IPS-18c (cell line): Measurements from ENCODE around the gene CEL.
"Not testable (repeated sequence)": the region's sequence is repeated elsewhere in the genome, so short reads cannot be mapped to it uniquely, and the experiment has no call there.

Experiments used
- H3K4me3 ChIP-seq: 2 replicates; pipeline ENCODE4 v1.7.0; 2013; ENCODE audit warnings: low read depth, mild to moderate bottlenecking, low read length, moderate library complexity; ENCODE audit not compliant: insufficient read depth
- H3K9me3 ChIP-seq: one replicate; pipeline ENCODE4 v1.6.1; 2013; ENCODE audit warnings: mild to moderate bottlenecking, low read length, moderate library complexity; ENCODE audit not compliant: control insufficient read depth, insufficient read depth

The CEL gene

GRCh38 chr9:133072210-133072609, 10.4 kb downstream of the CEL start:
- not testable (repeated sequence) for H3K4me3 ChIP-seq, H3K9me3 ChIP-seq

GRCh38 chr9:133073086-133074014, 11.6 kb downstream of the CEL start:
- H3K9me3 ChIP-seq: no peaks in the 10 kb centered on the region
- no peak overlapping the region for H3K4me3 ChIP-seq

- H3K4me3 ChIP-seq: no peak overlapping the region
- no peaks in the 10 kb centered on the region for H3K9me3 ChIP-seq
Observed at GRCh38 chr9:133074111-133074651, 12.4 kb downstream of the CEL start.

- H3K9me3 ChIP-seq: no peaks in the 10 kb centered on the region
- no peak overlapping the region for H3K4me3 ChIP-seq
Observed at GRCh38 chr9:133075925-133076630, 14.3 kb downstream of the CEL start.

GRCh38 chr9:133076691-133077090, 14.9 kb downstream of the CEL start:
- no peaks in the 10 kb centered on the region for H3K9me3 ChIP-seq

GRCh38 chr9:133078486-133078885, 16.7 kb downstream of the CEL start:
- Histone ChIP-seq H3K4me3 (no peak overlapping the region), H3K9me3 (no peaks in the 10 kb centered on the region)

More at GRCh38 chr9:133076691-133077090, 14.9 kb downstream of the CEL start:
- H3K4me3 ChIP-seq: no peak overlapping the region

- Histone ChIP-seq H3K9me3 (no peaks in the 10 kb centered on the region), H3K4me3 (no peak overlapping the region)
Observed at GRCh38 chr9:133080161-133080560, 18.4 kb downstream of the CEL start.

GRCh38 chr9:133080786-133081779, 19.3 kb downstream of the CEL start:
- not testable (repeated sequence) for H3K4me3 ChIP-seq, H3K9me3 ChIP-seq

GRCh38 chr9:133081957-133082644, 20.3 kb downstream of the CEL start:
- H3K4me3 ChIP-seq, H3K9me3 ChIP-seq: not testable (repeated sequence)

- not testable (repeated sequence) for H3K4me3 ChIP-seq, H3K9me3 ChIP-seq
Observed at GRCh38 chr9:133083688-133084087, 21.9 kb downstream of the CEL start.

GRCh38 chr9:133086212-133086860, 24.6 kb downstream of the CEL start:
- H3K4me3 ChIP-seq, H3K9me3 ChIP-seq: not testable (repeated sequence)

GRCh38 chr9:133086894-133087293, 25.1 kb downstream of the CEL start:
- H3K4me3 ChIP-seq: no peak overlapping the region
- no peaks in the 10 kb centered on the region for H3K9me3 ChIP-seq

GRCh38 chr9:133087429-133088145, 25.8 kb downstream of the CEL start:
- no peak overlapping the region for H3K4me3 ChIP-seq
- H3K9me3 ChIP-seq: no peaks in the 10 kb centered on the region

- H3K4me3 ChIP-seq: no peak overlapping the region
- no peaks in the 10 kb centered on the region for H3K9me3 ChIP-seq
Observed at GRCh38 chr9:133088146-133088750, 26.5 kb downstream of the CEL start.

- H3K4me3 ChIP-seq: no peak overlapping the region
- no peaks in the 10 kb centered on the region for H3K9me3 ChIP-seq
Observed at GRCh38 chr9:133088756-133089155, 27.0 kb downstream of the CEL start.
